ENCODE measurements around the gene TMEM208.

- TF ChIP-seq CTCF (IDR thresholded peaks at IDR 0.05; ENCODE audit: low read depth, low read length): no peak
- TF ChIP-seq POLR2A (IDR thresholded peaks at IDR 0.05; ENCODE audit: extremely low read depth, insufficient read length): no peak
- TF ChIP-seq MAX (IDR thresholded peaks at IDR 0.05; ENCODE audit: low read depth, low read length): no peak
Observed at GRCh38 chr16:67201411-67202345, 25.3 kb upstream of the TMEM208 start.
